Measurements from ENCODE around the gene PLEKHM3. TPM values are rescaled to one million over a fixed set of nuclear protein-coding genes. Genes with fewer than 3 reads are reported as not detected.

The PLEKHM3 gene
- total RNA-seq, 1 donor from 2014 or later, result 6.8 TPM

- Mint-ChIP-seq H3K9me3 (no peaks in the 10 kb centered on the region), H3K27me3 (ENCODE audit: low read depth) (no peaks in the 10 kb centered on the region), H3K4me3 (no peak overlapping the region), H3K4me1 (no peaks in the 10 kb centered on the region), H3K27ac (ENCODE audit: unreplicated experiment) (no peak overlapping the region), H3K36me3 (ENCODE audit: low read depth) (no peaks in the 10 kb centered on the region)
- TF ChIP-seq CTCF (conservative IDR thresholded peaks at IDR 0.05), result no peak
- DNase-seq (ENCODE audit: low read depth, low spot score), result no peak
These were observed 87.5 kb downstream of the PLEKHM3 start for GRCh38 chr2:207937823-207938222.

- Mint-ChIP-seq H3K9me3 (no peaks in the 10 kb centered on the region), H3K27ac (ENCODE audit: unreplicated experiment) (no peak overlapping the region), H3K36me3 (ENCODE audit: low read depth) (no peaks in the 10 kb centered on the region), H3K27me3 (ENCODE audit: low read depth) (no peaks in the 10 kb centered on the region), H3K4me1 (no peaks in the 10 kb centered on the region), H3K4me3 (no peak overlapping the region)
- DNase-seq (ENCODE audit: low read depth, low spot score), result no peak
- no peak for TF ChIP-seq CTCF (conservative IDR thresholded peaks at IDR 0.05)
These were observed 88.1 kb downstream of the PLEKHM3 start for GRCh38 chr2:207937253-207937652.

GRCh38 chr2:207936380-207936779 lies 88.9 kb downstream of the PLEKHM3 start:
- no peak for TF ChIP-seq CTCF (conservative IDR thresholded peaks at IDR 0.05)
- Mint-ChIP-seq H3K9me3 (no peaks in the 10 kb centered on the region), H3K4me1 (no peaks in the 10 kb centered on the region), H3K4me3 (no peak overlapping the region), H3K27me3 (ENCODE audit: low read depth) (no peaks in the 10 kb centered on the region), H3K36me3 (ENCODE audit: low read depth) (no peaks in the 10 kb centered on the region), H3K27ac (ENCODE audit: unreplicated experiment) (no peak overlapping the region)
- DNase-seq (ENCODE audit: low read depth, low spot score), result no peak

- H3K4me1 Mint-ChIP-seq, result no peaks in the 10 kb centered on the region
- no peaks in the 10 kb centered on the region for H3K27me3 Mint-ChIP-seq (ENCODE audit: low read depth)
- no peaks in the 10 kb centered on the region for H3K36me3 Mint-ChIP-seq (ENCODE audit: low read depth)
- no peak for TF ChIP-seq CTCF (conservative IDR thresholded peaks at IDR 0.05)
- DNase-seq (ENCODE audit: low read depth, low spot score), result no peak
- H3K9me3 Mint-ChIP-seq, result no peaks in the 10 kb centered on the region
- H3K4me3 Mint-ChIP-seq, result no peak overlapping the region
- H3K27ac Mint-ChIP-seq (ENCODE audit: unreplicated experiment), result no peak overlapping the region
These were observed 89.3 kb downstream of the PLEKHM3 start for GRCh38 chr2:207935991-207936370.

GRCh38 chr2:207935121-207935990 lies 90.0 kb downstream of the PLEKHM3 start:
- no peaks in the 10 kb centered on the region for H3K27me3 Mint-ChIP-seq (ENCODE audit: low read depth)
- TF ChIP-seq CTCF (conservative IDR thresholded peaks at IDR 0.05), result no peak
- no peak for DNase-seq (ENCODE audit: low read depth, low spot score)
- H3K36me3 Mint-ChIP-seq (ENCODE audit: low read depth), result no peaks in the 10 kb centered on the region
- H3K27ac Mint-ChIP-seq (ENCODE audit: unreplicated experiment), result no peak overlapping the region
- H3K4me3 Mint-ChIP-seq, result no peak overlapping the region
- no peaks in the 10 kb centered on the region for H3K4me1 Mint-ChIP-seq
- no peaks in the 10 kb centered on the region for H3K9me3 Mint-ChIP-seq

All from neural crest cell (in vitro differentiated cells).